Activated CD4-positive, alpha-beta T cell treated with anti-CD3 and anti-CD28 coated beads, Interleukin-2, amount 50 U/mL, for 24 hours (primary cell): ENCODE measurements around the gene CARHSP1.
"Not testable (repeated sequence)": the region's sequence is repeated elsewhere in the genome, so short reads cannot be mapped to it uniquely, and the experiment has no call there.

Experiments
- DNase-seq, 2 donors: peaks; one replicate each; pipeline ENCODE4 v3.0.0-alpha.2; 2020; ENCODE audit warnings: low read depth in 1 of 2, low spot score in 1 of 2

The CARHSP1 gene

GRCh38 chr16:8868416-8869211 is at the start of gene CARHSP1:
Gene CARHSP1, minus strand, starts transcription at chr16:8869006. Its CDS starts 9,678 bp downstream, at chr16:8859328.
- peak; percentile 54 to 64 for DNase-seq

GRCh38 chr16:8917336-8917735 is 48.5 kb upstream of the CARHSP1 start:
- DNase-seq, result not testable (repeated sequence)

GRCh38 chr16:8916541-8917225 is 47.9 kb upstream of the CARHSP1 start:
- no peak for DNase-seq

GRCh38 chr16:8915722-8916301 is 47.0 kb upstream of the CARHSP1 start:
- no peak for DNase-seq

DNA sequence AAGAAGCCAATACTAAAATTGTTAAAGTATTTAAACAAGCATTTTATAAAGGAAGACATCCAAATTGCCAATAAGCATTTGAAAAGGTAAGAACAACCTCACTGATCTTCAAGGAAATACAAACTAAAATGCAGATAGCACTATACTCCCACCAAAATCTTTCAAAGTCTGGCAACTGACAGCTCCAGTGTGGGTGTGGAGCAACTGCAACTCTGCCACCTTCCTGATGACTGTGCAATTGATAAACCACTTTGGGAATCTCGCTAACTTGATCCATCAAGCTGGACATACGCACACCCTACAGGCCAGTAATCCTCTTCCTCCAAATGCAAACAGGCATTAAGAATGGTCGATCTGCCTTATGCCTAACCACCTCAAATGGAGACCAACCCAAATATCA is 45.3 kb upstream of the CARHSP1 start:
- DNase-seq, result no peak

DNA sequence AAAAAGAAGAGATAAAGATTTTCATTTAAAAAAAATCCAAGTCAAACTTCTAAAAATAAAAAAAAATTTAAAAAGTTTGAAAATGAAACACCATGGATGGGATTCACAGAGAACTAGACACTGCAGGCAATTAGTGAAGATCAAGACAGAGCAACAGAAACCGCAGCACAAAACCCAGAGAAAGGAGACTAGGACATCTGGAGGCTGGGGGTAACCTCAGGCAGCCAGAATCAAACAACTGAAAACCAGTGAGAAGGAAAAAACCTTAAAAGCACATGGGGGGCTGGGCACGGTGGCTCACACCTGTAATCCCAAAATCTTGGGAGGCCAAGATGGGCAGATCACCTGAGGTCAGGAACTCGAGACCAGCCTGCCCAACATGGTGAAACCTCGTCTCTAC is 44.0 kb upstream of the CARHSP1 start:
- no peak for DNase-seq

DNA sequence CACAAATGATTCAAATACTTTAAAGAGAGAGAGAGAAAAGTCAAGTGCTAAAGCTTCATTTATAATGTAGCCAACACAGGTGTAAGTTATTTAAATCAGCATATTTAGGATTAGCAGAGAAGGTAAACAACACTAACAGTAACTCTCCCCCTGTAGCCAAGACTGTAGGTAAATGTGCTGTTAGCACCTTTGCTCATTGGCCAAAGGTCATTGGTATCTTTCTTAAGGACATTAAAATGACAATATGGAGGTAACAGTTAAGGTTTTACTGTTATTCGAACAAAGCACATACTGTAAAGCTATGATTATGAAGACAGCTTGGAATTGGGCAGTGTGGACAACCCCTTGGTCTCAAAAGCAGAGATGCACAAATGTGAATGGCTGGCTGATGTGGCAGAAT is 42.0 kb upstream of the CARHSP1 start:
- no peak for DNase-seq

DNA sequence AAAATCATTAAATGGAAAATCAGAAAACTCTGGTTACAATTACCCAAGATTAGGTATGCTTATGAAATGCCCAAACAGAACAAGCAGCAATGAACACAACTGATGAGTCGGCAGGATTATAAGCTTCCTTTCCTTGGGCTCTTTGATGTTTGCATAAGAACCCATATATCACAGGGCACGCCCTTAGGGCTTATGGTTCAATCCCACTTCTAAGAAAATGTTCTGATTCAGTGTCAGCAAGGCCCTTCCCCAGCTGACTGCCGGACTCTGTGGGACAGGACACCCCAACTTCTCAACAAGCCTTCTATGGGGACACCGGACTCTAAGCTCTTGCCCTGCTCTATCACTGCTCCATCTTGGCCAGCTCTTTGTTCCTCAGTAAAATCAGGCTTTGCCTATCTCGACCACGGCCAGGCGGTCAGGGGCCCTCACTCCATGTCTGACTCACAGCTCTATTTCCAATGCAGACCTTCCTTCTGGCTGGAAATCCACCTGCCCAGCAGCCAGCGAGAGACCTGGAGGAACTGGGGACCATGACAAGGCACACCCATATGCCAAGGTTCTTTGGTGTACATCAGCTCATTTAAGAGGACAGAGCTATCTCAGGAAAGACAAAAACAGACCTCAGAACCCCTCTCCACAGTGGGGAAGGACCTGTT is 40.1 kb upstream of the CARHSP1 start:
- DNase-seq, result no peak

- no peak for DNase-seq
Observed at GRCh38 chr16:8907096-8907495, 38.3 kb upstream of the CARHSP1 start.

DNA sequence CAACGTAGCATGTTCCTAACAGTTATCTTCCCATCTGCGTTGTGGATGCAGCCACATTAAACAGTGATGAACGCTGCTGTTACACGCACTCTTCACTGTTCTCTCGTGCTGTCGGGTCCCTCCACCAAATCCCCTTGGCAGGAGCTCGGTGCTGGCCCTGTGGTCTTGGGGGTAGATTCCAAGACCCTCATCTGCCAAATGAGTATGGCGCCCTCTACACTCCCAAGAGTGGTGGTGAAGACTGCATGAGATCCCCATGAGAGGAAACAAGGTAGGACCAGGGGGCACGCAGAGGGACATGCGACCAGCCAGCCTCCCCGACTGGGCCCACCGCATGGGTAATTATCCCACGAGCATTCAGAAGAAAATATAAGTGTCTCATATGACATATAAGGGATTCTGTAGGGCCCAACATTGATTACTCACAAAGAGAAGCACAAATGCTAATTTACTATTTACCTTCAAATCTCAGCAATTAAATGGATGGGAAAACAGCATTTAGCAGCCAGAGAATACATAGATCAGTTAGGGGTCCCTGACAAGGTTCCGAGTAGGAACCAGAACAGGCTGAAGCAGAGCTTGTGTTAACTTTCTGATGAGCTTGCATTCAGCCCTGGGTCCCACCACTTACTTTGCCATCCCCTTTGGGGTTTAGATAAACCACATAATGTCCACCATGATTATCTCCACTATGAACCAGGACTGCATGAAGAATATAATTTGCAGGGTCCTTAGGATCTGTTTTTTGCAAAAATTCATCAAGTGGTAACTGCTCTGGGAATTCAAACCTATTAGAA is 37.2 kb upstream of the CARHSP1 start:
- no peak for DNase-seq

GRCh38 chr16:8905168-8905762 is 36.5 kb upstream of the CARHSP1 start:
- no peak for DNase-seq

DNA sequence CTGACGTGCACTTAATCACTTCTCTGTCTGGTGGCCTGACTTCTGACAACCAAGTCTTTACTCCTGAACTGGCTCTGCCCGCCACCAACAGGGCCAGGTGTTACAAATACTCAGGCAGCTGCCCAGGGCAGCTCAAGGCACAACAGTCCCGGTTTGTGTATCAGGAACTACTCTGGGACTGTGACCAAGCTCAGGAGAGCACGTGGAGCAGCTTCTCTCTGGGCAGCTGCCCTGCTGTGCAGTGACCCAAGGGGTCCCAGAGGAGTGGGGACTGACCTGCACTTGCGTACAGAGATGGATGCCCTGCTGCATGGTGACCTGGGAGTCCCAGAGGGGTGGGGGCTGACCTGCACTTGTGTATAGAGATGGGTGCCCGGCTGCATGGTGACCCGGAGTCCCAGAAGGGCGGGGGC is 35.2 kb upstream of the CARHSP1 start:
- DNase-seq, result no peak

DNA sequence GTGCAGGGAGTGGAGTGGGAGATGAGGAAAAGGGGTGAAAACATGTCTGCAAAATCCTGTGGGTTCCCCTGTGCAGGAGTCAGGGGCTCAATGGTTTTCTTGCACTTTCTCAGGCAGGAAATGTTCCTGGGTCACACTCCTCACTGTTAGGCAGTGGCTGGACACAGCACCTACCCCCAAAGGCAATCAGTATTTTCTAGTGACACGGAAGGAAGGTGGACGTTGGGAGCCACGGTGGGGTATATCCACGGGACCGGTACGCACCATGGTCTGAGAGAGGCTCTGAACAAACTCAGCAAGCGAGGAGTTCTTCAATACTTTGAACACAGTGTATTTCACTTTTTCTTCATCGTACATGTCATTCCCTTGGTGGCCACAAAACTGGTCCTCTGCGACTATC is 34.2 kb upstream of the CARHSP1 start:
- no peak for DNase-seq

DNA sequence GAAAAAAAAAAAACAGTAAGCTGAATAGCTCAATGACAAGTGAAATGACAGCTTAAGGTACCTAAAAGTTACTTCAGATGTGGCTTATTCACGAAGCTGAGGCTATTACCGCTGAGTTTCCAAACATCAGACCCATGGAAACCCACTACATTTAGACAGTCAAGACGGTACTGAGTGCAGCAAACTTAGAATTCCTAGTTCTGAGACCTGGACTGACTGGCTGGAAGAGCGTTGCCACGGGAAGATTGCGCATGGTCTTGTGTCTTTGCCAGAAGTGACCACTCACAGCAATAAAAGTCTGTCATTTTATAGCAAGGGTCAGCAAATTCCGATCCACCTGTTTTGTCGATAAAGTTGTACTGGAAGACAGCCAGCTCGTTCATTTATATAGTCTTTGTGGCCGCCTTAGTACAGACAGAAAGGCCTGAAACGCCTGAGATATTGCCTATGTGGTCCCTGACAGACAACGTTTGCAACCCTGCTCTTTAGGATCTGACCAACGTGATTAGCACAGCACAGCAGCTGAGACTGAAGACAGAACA is 32.6 kb upstream of the CARHSP1 start:
- no peak for DNase-seq

- no peak for DNase-seq
Observed at GRCh38 chr16:8900343-8900742, 31.5 kb upstream of the CARHSP1 start.

GRCh38 chr16:8899709-8900317 is 31.0 kb upstream of the CARHSP1 start:
- no peak for DNase-seq

- no peak for DNase-seq
Observed at GRCh38 chr16:8898660-8899318, 30.0 kb upstream of the CARHSP1 start.

DNA sequence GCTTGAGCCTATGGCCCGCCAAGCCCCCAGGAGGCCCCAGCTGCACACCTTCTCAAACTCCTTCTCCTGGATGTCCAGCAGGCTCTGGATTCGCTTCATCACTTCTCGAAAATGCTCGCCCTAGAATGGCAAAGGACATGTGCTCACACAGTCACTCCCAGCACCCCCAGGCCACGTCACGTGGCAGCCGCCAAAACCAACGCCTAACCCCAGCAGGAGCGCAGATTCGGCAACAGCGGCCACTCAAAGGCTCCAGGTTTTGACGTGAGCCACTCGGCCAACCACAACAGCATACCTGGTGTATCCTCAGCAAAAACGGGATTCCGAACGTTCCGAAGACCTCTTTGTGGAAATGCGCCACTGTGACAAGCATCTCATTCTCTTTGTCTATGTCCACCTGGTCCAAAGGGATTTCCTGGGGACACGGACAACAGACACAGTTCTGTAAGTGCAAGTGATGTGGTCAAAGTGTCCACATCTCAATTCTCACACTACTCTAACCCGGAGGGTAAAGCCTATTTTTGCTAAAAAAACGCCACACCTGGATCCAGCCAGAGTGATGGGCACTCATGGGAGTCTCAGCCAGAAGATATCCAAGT is 26.0 kb upstream of the CARHSP1 start:
- DNase-seq, result no peak
